Activated CD8-positive, alpha-beta T cell treated with anti-CD3 and anti-CD28 coated beads for 36 hours (primary cell): Measurements from ENCODE around the gene IKZF4. TPM values are rescaled to one million over a fixed set of nuclear protein-coding genes. Genes with fewer than 3 reads are reported as not detected.

ENCODE experiments used
- ATAC-seq: fragments of 200-7000 bp; cut with Tn5 transposase; one replicate; pipeline ENCODE4 v1.10.0; 2021; ENCODE audit warnings: mild to moderate bottlenecking, moderate library complexity
- CTCF ChIA-PET: fragments of 350-600 bp; sonication (Branson Sonifier 250); formaldehyde crosslinking; loops from one replicate; lab custom pipeline; 2021; ENCODE audit warnings: antibody characterized with exemption; lab: Charles Lee
- POLR2A ChIA-PET: fragments of 350-600 bp; sonication (Branson Sonifier 250); formaldehyde crosslinking; loops from one replicate; lab custom pipeline; 2021; ENCODE audit warnings: antibody characterized with exemption; lab: Charles Lee
- DNase-seq: peaks from one replicate; pipeline ENCODE4 v3.0.0-alpha.2; 2020
- H3K27ac Mint-ChIP-seq: one replicate; pipeline ENCODE4 v1.8.0; 2021; ENCODE audit warnings: mild to moderate bottlenecking, mixed read lengths
- H3K27me3 Mint-ChIP-seq: one replicate; pipeline ENCODE4 v1.8.0; 2021; ENCODE audit warnings: mixed read lengths
- H3K36me3 Mint-ChIP-seq: one replicate; pipeline ENCODE4 v1.8.0; 2021; ENCODE audit warnings: low read depth, mixed read lengths
- H3K4me1 Mint-ChIP-seq: one replicate; pipeline ENCODE4 v1.8.0; 2021; ENCODE audit warnings: low read depth, mixed read lengths
- H3K4me3 Mint-ChIP-seq: one replicate; pipeline ENCODE4 v1.8.0; 2021; ENCODE audit warnings: mild to moderate bottlenecking, moderate library complexity, mixed read lengths
- H3K9me3 Mint-ChIP-seq: one replicate; pipeline ENCODE4 v1.8.0; 2021; ENCODE audit warnings: mixed read lengths
- intact Hi-C: fragments of 100-400 bp; cut with micrococcal nuclease; formaldehyde crosslinking; loops from one replicate; pipeline ENCODE4 v1.10.0; 2022
- total RNA-seq, 2 experiments: library from RNA; stranded (reverse); gene quantifications; one replicate each; pipeline ENCODE4 v1.2.3, GENCODE V29; 2021
- TF ChIP-seq, protein P1 (sequence below): fragments of 200-600 bp; IDR thresholded peaks from one replicate; pipeline ENCODE4 v1.8.0; 2022; ENCODE audit warnings: antibody characterized with exemption, mild to moderate bottlenecking

The IKZF4 gene
- total RNA-seq, 2 experiments from 2014 or later: 20.5 to 20.8 TPM

DNA sequence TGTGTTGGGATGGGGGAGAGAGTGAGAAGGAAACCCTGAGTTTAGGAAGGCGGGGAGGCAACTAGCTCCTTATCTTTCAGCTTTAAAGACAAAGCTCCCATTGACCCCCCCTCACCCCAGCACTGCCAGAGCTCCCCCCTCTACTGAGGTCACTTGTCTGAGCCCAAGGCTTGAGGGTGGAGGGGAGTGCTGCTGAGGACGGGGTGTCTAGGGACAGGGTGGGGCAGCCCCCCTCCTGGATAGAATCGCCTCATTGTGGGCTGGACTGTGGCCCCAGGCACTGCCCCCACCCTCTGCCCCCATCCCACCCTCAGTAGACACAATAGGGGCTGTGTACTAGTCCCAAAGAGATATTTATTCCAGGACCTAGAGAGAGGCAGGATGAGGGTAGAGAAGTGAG lies 62.1 kb downstream of the IKZF4 start:
- H3K9me3 Mint-ChIP-seq: no peaks in the 10 kb centered on the region
- intact Hi-C loops: no loop called here
- H3K27me3 Mint-ChIP-seq: peaks cover 8% of the 10 kb centered on the region
- CTCF ChIA-PET: interaction anchor here (0.7 to 1.5 kb wide), 3 partner anchors 18 to 68 kb away, joined by 3 read pairs; no protein-coding TSS in a partner anchor
- H3K4me1 Mint-ChIP-seq: peaks cover 14% of the 10 kb centered on the region
- H3K36me3 Mint-ChIP-seq: no peaks in the 10 kb centered on the region
- POLR2A ChIA-PET: no interaction called here
- H3K4me3 Mint-ChIP-seq: no peak overlapping the region
- no peak overlapping the region for H3K27ac Mint-ChIP-seq
- TF ChIP-seq, protein P1, sequence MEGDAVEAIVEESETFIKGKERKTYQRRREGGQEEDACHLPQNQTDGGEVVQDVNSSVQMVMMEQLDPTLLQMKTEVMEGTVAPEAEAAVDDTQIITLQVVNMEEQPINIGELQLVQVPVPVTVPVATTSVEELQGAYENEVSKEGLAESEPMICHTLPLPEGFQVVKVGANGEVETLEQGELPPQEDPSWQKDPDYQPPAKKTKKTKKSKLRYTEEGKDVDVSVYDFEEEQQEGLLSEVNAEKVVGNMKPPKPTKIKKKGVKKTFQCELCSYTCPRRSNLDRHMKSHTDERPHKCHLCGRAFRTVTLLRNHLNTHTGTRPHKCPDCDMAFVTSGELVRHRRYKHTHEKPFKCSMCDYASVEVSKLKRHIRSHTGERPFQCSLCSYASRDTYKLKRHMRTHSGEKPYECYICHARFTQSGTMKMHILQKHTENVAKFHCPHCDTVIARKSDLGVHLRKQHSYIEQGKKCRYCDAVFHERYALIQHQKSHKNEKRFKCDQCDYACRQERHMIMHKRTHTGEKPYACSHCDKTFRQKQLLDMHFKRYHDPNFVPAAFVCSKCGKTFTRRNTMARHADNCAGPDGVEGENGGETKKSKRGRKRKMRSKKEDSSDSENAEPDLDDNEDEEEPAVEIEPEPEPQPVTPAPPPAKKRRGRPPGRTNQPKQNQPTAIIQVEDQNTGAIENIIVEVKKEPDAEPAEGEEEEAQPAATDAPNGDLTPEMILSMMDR: no peak
- no peak for DNase-seq
- ATAC-seq: no peak

DNA sequence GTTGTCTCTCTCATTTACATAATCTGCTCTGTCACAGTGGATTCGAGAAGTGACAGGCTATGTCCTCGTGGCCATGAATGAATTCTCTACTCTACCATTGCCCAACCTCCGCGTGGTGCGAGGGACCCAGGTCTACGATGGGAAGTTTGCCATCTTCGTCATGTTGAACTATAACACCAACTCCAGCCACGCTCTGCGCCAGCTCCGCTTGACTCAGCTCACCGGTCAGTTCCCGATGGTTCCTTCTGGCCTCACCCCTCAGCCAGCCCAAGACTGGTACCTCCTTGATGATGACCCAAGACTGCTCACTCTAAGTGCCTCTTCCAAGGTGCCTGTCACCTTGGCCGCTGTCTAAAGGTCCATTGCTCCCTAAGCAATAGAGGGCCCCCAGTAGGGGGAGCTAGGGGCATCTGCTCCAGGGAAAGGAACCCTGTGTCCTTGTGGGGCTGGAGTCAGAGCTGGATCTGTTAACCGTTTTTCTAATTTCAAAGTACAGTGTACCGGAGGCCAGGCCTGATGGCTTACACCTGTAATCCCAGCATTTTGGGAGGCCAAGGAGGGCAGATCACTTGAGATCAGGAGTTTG lies 64.2 kb downstream of the IKZF4 start:
- Mint-ChIP-seq H3K4me3 (no peak overlapping the region), H3K9me3 (no peaks in the 10 kb centered on the region), H3K27me3 (peaks cover 8% of the 10 kb centered on the region), H3K36me3 (no peaks in the 10 kb centered on the region), H3K27ac (no peak overlapping the region), H3K4me1 (peaks cover 9% of the 10 kb centered on the region)
- ATAC-seq: peak; percentile 71
- peak; percentile 63 for DNase-seq
- POLR2A ChIA-PET: interaction anchor here (1.2 kb wide), 1 partner anchor 32 kb away, joined by 4 read pairs; no protein-coding TSS in a partner anchor
- CTCF ChIA-PET: interaction anchor here (0.6 to 2.8 kb wide), 19 partner anchors 10 to 236 kb away, joined by 3 to 13 read pairs (median 4); partner anchors contain the start of genes PA2G4 and RAB5B
- TF ChIP-seq, protein P1: peak; percentile 65
- intact Hi-C loops: no loop called here

DNA sequence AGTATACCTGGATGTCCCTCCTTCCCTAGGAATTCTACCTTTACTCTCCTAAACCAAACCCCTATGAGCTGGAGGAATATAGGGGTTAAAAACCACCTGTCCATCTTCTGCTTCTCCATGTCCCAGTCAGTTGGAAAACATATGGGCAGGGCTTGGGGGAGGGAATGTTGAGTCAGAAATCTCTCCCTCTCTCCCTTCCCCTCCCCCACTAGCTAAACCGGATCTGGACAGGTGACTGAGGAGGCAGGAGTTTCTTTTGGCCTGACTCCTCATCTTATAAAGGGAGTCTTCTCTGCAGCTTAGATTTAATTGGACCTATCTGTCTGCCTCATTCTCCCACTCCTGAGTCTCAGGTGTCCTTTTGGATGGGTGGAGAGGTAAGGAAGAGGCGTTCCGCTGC lies 65.3 kb downstream of the IKZF4 start:
- DNase-seq: no peak
- Mint-ChIP-seq H3K4me1 (peaks cover under 1% of the 10 kb centered on the region), H3K36me3 (no peaks in the 10 kb centered on the region), H3K27me3 (peaks cover 5% of the 10 kb centered on the region), H3K9me3 (no peaks in the 10 kb centered on the region), H3K27ac (no peak overlapping the region), H3K4me3 (no peak overlapping the region)
- ATAC-seq: no peak
- CTCF ChIA-PET: interaction anchor here (0.8 to 2.8 kb wide), 14 partner anchors 10 to 112 kb away, joined by 3 to 13 read pairs (median 4); partner anchors contain the start of genes PA2G4 and RAB5B
- intact Hi-C loops: no loop called here
- TF ChIP-seq, protein P1: no peak
- POLR2A ChIA-PET: interaction anchor here (0.7 kb wide), 1 partner anchor 11 kb away, joined by 4 read pairs; no protein-coding TSS in a partner anchor

DNA sequence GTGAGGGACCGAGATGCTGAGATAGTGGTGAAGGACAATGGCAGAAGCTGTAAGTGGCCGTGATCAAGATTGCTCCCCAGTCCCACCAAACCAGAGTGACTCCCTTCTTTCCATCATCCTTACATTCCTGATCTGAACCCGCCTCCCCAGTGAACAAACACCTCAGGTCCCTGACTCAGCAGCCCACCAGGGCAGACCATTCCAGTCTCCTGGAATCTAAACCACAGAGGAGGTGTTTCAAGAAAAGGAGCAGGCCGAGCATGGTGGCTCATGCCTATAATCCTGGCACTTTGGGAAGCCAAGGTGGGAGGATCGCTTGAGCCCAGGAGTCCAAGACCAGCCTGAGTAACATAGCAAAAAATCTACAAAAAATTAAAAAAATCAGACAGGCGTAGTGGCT lies 65.8 kb downstream of the IKZF4 start:
- Mint-ChIP-seq H3K4me1 (no peaks in the 10 kb centered on the region), H3K27me3 (peaks cover 5% of the 10 kb centered on the region), H3K9me3 (no peaks in the 10 kb centered on the region), H3K4me3 (no peak overlapping the region), H3K36me3 (no peaks in the 10 kb centered on the region), H3K27ac (no peak overlapping the region)
- TF ChIP-seq, protein P1: no peak
- intact Hi-C loops: no loop called here
- no peak for DNase-seq
- POLR2A ChIA-PET: interaction anchor here (0.7 kb wide), 1 partner anchor 10 kb away, joined by 4 read pairs; no protein-coding TSS in a partner anchor
- no peak for ATAC-seq
- CTCF ChIA-PET: interaction anchor here (1.2 to 2.8 kb wide), 5 partner anchors 9 to 109 kb away, joined by 4 to 7 read pairs (median 5); no protein-coding TSS in a partner anchor

DNA sequence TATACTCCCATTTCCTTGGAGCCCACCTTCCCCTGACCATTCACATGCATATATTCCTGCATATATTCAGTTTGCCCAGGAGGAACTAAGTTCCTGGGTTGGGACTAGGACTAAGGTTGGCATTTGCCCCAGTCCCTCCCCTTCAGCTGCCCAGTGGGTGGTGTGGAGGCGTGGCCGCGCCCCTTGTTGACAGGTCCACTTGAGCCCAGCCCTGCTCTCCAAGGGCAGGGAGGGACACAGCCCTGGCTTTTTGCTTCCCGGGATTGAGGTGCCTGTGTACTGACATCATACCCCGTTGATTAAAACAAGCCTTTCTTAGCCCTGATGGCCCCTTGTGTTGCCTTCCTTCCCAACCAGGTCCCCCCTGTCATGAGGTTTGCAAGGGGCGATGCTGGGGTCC lies 66.4 kb downstream of the IKZF4 start:
- Mint-ChIP-seq H3K27ac (no peak overlapping the region), H3K36me3 (no peaks in the 10 kb centered on the region), H3K4me3 (no peak overlapping the region), H3K4me1 (no peaks in the 10 kb centered on the region), H3K27me3 (no peaks in the 10 kb centered on the region), H3K9me3 (no peaks in the 10 kb centered on the region)
- no peak for ATAC-seq
- ChIA-PET CTCF (interaction anchor here (1.3 to 1.9 kb wide), 2 partner anchors 8 to 40 kb away, joined by 3 to 6 read pairs; no protein-coding TSS in a partner anchor), POLR2A (no interaction called here)
- TF ChIP-seq, protein P1: no peak
- intact Hi-C loops: no loop called here
- no peak for DNase-seq
